Left cardiac atrium (tissue), 4 donors: Measurements from ENCODE around the gene SPACA1. TPM values are rescaled to one million over a fixed set of nuclear protein-coding genes. Genes with fewer than 3 reads are reported as not detected.
A peak's percentile ranks its signal among the peaks of the same experiment; 100 is the strongest.
"Not testable (repeated sequence)": the region's sequence is repeated elsewhere in the genome, so short reads cannot be mapped to it uniquely, and the experiment has no call there.

Experiments used
- ATAC-seq, 2 donors: fragments of 200-7000 bp; cut with Tn5 transposase; one replicate each; pipeline ENCODE4 v1.9.1; 2020; ENCODE audit warnings: mild to moderate bottlenecking in 2 of 2, moderate library complexity in 2 of 2
- DNase-seq: peaks from one replicate; pipeline ENCODE4 v3.0.0-alpha.2; 2020
- intact Hi-C, 2 donors: fragments of 100-400 bp; cut with DNase I; formaldehyde crosslinking; loops; one replicate each; pipeline versions ENCODE4 v1.14.1 to v1.15.1; 2022 to 2023
- long read RNA-seq: library from polyadenylated mRNA; unstranded; transcript quantifications from one replicate; pipeline ENCODE4 v2.0.0, GENCODE V29; 2021
- total RNA-seq, 2 donors: library from RNA; stranded (reverse); fragmentation: NEBNext Ultra II Directional; extraction: Animal tissue kit (Norgen Biotek cat#: 25700); gene quantifications; one replicate each; pipeline ENCODE4 v1.2.1, GENCODE V29; 2021
- donor health status: DM: no; HTN: yes; CAD: no.
- donor health status: DM: no; HTN: yes; CAD: no; lungs with severe emphysema.
- donor health status: DM: yes; HTN: yes; CAD: no.
- donor health status: Dilated cardiomyopathy.

The SPACA1 gene
- total RNA-seq, result not detected
- long read RNA-seq, result 0 reads

- ATAC-seq, result no peak
- DNase-seq, result no peak
- intact Hi-C loops, result no loop called here
Observed at GRCh38 chr6:88047510-88048150, at the start of gene SPACA1. Gene SPACA1 (plus strand): TSS chr6:88047841. CDS start chr6:88047906, 65 bp downstream.

GRCh38 chr6:88000713-88001112, 46.9 kb upstream of the SPACA1 start:
- ATAC-seq, result no peak
- DNase-seq, result no peak
- intact Hi-C loops, result no loop called here

- ATAC-seq, intact Hi-C loops, DNase-seq: not testable (repeated sequence)
Observed at GRCh38 chr6:88001279-88001678, 46.4 kb upstream of the SPACA1 start.

- DNase-seq, result no peak
- no peak for ATAC-seq
- intact Hi-C loops, result no loop called here
Observed at GRCh38 chr6:88004707-88005106, 42.9 kb upstream of the SPACA1 start.

- DNase-seq, result no peak
- intact Hi-C loops, result no loop called here
- ATAC-seq, result peak in 1 of 2 donors; percentile 56
Observed at GRCh38 chr6:88006557-88006956, 41.1 kb upstream of the SPACA1 start.

- intact Hi-C loops, result no loop called here
Observed at GRCh38 chr6:88008411-88008810, 39.2 kb upstream of the SPACA1 start.

GRCh38 chr6:88008831-88009231, 38.8 kb upstream of the SPACA1 start:
- DNase-seq (no peak), ATAC-seq (no peak)
- intact Hi-C loops, result no loop called here

More at GRCh38 chr6:88008411-88008810, 39.2 kb upstream of the SPACA1 start:
- no peak for DNase-seq
- no peak for ATAC-seq

GRCh38 chr6:88013015-88013414, 34.6 kb upstream of the SPACA1 start:
- DNase-seq (no peak), ATAC-seq (no peak)
- intact Hi-C loops, result no loop called here

- ATAC-seq (no peak), DNase-seq (no peak)
- intact Hi-C loops, result no loop called here
Observed at GRCh38 chr6:88013554-88013953, 34.1 kb upstream of the SPACA1 start.

GRCh38 chr6:88020439-88020838, 27.2 kb upstream of the SPACA1 start:
- no peak for ATAC-seq
- no peak for DNase-seq
- intact Hi-C loops, result no loop called here

- ATAC-seq (no peak), DNase-seq (no peak)
- intact Hi-C loops, result no loop called here
Observed at GRCh38 chr6:88024696-88025095, 22.9 kb upstream of the SPACA1 start.

- ATAC-seq, result no peak
- intact Hi-C loops, result no loop called here
- no peak for DNase-seq
Observed at GRCh38 chr6:88031550-88031949, 16.1 kb upstream of the SPACA1 start.

- no peak for DNase-seq
- intact Hi-C loops, result no loop called here
- ATAC-seq, result no peak
Observed at GRCh38 chr6:88044530-88044929, 3.1 kb upstream of the SPACA1 start.

- intact Hi-C loops, result no loop called here
Observed at GRCh38 chr6:88045521-88046136, 2.0 kb upstream of the SPACA1 start.

GRCh38 chr6:88048578-88048977, 937 bp downstream of the SPACA1 start:
- intact Hi-C loops, result no loop called here
- ATAC-seq (no peak), DNase-seq (no peak)

More at GRCh38 chr6:88045521-88046136, 2.0 kb upstream of the SPACA1 start:
- no peak for ATAC-seq
- no peak for DNase-seq

- ATAC-seq (peak in 1 of 2 donors; percentile 36), DNase-seq (no peak)
- intact Hi-C loops, result no loop called here
Observed at GRCh38 chr6:88050140-88050818, 2.6 kb downstream of the SPACA1 start.

GRCh38 chr6:88059191-88059590, 11.6 kb downstream of the SPACA1 start:
- DNase-seq, result no peak
- intact Hi-C loops, result no loop called here
- no peak for ATAC-seq

- ATAC-seq (no peak), DNase-seq (no peak)
- intact Hi-C loops, result no loop called here
Observed at GRCh38 chr6:88062376-88062775, 14.7 kb downstream of the SPACA1 start.

- intact Hi-C loops, result no loop called here
- DNase-seq (no peak), ATAC-seq (no peak)
Observed at GRCh38 chr6:88072462-88072861, 24.8 kb downstream of the SPACA1 start.

- ATAC-seq (no peak), DNase-seq (no peak)
- intact Hi-C loops, result no loop called here
Observed at GRCh38 chr6:88074791-88075190, 27.1 kb downstream of the SPACA1 start.

GRCh38 chr6:88077305-88077704, 29.7 kb downstream of the SPACA1 start:
- intact Hi-C loops, result no loop called here
- no peak for DNase-seq
- ATAC-seq, result no peak
